ENCODE measurements around the gene NUP133.

DNA sequence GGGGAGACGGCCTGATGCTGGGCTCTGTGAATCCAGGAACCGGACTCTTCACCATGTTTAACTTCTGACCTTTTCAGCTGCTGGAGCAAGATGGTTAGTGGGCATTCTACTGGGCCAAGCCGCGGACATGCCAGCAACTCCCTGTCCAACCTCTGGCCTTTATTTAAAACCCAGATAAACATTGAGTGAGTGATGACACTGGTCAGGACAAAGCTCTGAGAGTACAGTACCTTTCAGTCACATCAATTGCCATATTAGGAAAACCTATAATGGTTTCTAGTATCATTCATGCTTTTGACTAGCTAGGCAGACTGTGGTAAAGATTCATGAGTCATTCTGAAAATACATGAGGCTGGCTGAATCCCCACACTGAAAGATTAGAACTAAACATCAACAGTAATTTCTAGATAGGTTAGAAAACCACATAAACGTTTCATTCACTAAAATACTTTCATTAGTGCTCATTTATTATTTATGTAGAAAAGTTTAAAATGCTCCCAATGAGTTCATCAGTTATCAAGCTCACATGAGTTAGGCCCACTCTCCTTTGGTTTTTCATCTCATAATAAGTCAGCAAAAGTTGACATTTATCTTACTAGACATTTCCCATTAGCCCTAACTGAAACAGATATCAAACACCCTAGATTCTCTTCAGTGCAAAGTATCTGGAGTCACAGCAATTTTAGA lies 67.1 kb downstream of the NUP133 start:
- TF ChIP-seq, protein P1, sequence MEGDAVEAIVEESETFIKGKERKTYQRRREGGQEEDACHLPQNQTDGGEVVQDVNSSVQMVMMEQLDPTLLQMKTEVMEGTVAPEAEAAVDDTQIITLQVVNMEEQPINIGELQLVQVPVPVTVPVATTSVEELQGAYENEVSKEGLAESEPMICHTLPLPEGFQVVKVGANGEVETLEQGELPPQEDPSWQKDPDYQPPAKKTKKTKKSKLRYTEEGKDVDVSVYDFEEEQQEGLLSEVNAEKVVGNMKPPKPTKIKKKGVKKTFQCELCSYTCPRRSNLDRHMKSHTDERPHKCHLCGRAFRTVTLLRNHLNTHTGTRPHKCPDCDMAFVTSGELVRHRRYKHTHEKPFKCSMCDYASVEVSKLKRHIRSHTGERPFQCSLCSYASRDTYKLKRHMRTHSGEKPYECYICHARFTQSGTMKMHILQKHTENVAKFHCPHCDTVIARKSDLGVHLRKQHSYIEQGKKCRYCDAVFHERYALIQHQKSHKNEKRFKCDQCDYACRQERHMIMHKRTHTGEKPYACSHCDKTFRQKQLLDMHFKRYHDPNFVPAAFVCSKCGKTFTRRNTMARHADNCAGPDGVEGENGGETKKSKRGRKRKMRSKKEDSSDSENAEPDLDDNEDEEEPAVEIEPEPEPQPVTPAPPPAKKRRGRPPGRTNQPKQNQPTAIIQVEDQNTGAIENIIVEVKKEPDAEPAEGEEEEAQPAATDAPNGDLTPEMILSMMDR (IDR thresholded peaks at IDR 0.05), result no peak
- TF ChIP-seq POLR2AphosphoS5 (IDR thresholded peaks at IDR 0.05), result no peak
- TF ChIP-seq POLR2A (IDR thresholded peaks at IDR 0.05), result no peak

Measured in breast epithelium (tissue), 3 donors.